Vagina (tissue), 2 donors: ENCODE results near the gene PHACTR4.

Source experiments
- POLR2A ChIP-seq, 2 donors: fragments of 450-650 bp; IDR thresholded peaks; one replicate each; pipeline ENCODE4 v1.6.1; 2017; ENCODE audit warnings: antibody characterized with exemption in 2 of 2, mild to moderate bottlenecking in 2 of 2, moderate library complexity in 2 of 2
- POLR2AphosphoS5 ChIP-seq, 2 donors: sonication (generic); formaldehyde crosslinking; IDR thresholded peaks; one replicate each; pipeline ENCODE4 v1.9.0; 2017; ENCODE audit warnings: antibody characterized with exemption in 2 of 2, mild to moderate bottlenecking in 2 of 2, low read depth in 1 of 2; ENCODE audit not compliant: insufficient read depth in 1 of 2
- TF ChIP-seq, protein P1 (sequence below), 3 experiments: fragments of 450-650 bp in 2 of 3; fragments of 200-600 bp in 1 of 3; sonication (generic) in 1 of 3; IDR thresholded peaks; one replicate each; pipeline ENCODE4 v1.5.1; 2017 to 2019; ENCODE audit warnings: antibody characterized with exemption in 3 of 3, mild to moderate bottlenecking in 2 of 3, moderate library complexity in 2 of 3

DNA sequence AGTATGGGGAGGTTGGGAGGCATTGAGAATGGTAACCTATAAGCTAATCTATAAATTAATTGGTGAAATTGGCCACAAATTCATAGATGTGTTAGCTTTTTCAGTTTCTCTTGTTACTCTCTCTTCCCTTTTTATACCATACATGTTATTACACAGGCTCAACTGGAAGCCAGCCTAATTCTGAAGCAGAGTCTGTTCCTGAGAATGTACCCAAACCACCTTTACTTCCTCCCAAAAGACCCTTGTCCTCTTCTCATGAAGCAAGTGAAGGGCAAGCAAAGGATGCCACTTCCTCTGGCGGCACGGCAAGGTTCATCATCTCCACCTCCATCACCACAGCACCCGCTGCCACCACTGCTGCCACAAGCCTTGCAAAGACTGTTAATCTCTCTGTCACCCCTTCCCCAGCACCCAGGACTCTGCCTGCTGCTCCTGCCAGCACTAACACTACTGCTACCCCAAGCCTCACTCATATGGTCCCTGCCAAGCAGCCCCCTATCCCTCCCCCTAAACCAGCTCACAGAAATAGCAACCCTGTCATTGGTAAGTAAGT, 96.8 kb downstream of the PHACTR4 start:
- TF ChIP-seq, protein P1, sequence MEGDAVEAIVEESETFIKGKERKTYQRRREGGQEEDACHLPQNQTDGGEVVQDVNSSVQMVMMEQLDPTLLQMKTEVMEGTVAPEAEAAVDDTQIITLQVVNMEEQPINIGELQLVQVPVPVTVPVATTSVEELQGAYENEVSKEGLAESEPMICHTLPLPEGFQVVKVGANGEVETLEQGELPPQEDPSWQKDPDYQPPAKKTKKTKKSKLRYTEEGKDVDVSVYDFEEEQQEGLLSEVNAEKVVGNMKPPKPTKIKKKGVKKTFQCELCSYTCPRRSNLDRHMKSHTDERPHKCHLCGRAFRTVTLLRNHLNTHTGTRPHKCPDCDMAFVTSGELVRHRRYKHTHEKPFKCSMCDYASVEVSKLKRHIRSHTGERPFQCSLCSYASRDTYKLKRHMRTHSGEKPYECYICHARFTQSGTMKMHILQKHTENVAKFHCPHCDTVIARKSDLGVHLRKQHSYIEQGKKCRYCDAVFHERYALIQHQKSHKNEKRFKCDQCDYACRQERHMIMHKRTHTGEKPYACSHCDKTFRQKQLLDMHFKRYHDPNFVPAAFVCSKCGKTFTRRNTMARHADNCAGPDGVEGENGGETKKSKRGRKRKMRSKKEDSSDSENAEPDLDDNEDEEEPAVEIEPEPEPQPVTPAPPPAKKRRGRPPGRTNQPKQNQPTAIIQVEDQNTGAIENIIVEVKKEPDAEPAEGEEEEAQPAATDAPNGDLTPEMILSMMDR (IDR thresholded peaks at IDR 0.05): no peak
- TF ChIP-seq POLR2A (IDR thresholded peaks at IDR 0.05) (no peak), POLR2AphosphoS5 (IDR thresholded peaks at IDR 0.05; ENCODE audit: insufficient read depth in 1 of 2, low read depth in 1 of 2) (no peak)
